ENCODE measurements around the gene TRAF3IP1. TPM values are rescaled to one million over a fixed set of nuclear protein-coding genes. Genes with fewer than 3 reads are reported as not detected.

Gene TRAF3IP1
- total RNA-seq, 1 donor from 2014 or later, result 11.2 TPM

DNA sequence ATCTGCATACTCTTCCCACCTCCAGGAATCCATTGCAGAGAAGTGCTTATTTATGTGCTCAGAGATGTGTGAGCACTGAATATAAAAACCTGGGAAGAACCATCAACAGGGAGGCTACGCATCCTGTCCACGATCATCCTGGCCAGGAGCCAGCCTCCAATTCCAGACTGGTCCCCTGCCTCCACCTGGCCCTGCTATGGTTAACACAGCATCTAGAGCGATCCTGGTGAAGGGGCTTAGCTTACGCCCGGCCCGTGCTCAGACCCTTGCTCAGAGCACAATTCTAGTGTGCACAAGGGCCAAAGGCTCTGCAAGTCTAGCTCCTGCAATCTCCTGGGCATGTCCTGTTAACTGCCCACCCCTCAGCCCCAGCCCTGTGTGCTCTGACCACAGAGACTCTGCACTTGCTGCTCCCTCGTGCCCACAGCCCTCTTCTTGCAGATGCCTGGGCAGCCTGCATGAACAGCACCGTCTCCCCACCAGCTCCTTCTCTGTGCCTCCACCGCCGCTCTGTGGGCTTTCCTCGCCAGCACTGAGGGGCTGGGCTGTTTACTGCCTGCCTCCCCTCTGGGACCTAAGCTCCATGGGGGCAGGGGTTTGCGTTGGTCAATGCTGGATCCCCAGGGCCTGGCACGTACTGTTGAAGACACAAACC lies 38.4 kb upstream of the TRAF3IP1 start:
- H3K27ac ChIP-seq, result no peak overlapping the region
- H3K4me3 Mint-ChIP-seq, result no peak overlapping the region
- H4K20me1 ChIP-seq (ENCODE audit: low read depth), result peaks cover 3% of the 10 kb centered on the region
- peaks cover 4% of the 10 kb centered on the region for H3K79me2 ChIP-seq (ENCODE audit: low read depth)
- peaks cover 15% of the 10 kb centered on the region for H3F3A ChIP-seq (ENCODE audit: low read depth)
- TF ChIP-seq, protein P1, sequence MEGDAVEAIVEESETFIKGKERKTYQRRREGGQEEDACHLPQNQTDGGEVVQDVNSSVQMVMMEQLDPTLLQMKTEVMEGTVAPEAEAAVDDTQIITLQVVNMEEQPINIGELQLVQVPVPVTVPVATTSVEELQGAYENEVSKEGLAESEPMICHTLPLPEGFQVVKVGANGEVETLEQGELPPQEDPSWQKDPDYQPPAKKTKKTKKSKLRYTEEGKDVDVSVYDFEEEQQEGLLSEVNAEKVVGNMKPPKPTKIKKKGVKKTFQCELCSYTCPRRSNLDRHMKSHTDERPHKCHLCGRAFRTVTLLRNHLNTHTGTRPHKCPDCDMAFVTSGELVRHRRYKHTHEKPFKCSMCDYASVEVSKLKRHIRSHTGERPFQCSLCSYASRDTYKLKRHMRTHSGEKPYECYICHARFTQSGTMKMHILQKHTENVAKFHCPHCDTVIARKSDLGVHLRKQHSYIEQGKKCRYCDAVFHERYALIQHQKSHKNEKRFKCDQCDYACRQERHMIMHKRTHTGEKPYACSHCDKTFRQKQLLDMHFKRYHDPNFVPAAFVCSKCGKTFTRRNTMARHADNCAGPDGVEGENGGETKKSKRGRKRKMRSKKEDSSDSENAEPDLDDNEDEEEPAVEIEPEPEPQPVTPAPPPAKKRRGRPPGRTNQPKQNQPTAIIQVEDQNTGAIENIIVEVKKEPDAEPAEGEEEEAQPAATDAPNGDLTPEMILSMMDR (IDR thresholded peaks at IDR 0.05), result no peak
- TF ChIP-seq EZH2 (IDR thresholded peaks at IDR 0.05) (no peak), EZH2phosphoT487 (IDR thresholded peaks at IDR 0.05) (no peak)
- H3K27me3 Mint-ChIP-seq (ENCODE audit: insufficient read depth, low read depth), result peaks cover 10% of the 10 kb centered on the region
- H3K27me3 ChIP-seq, result no peaks in the 10 kb centered on the region
- H3K36me3 Mint-ChIP-seq, result peaks cover 4% of the 10 kb centered on the region
- H2AFZ ChIP-seq (replicated peaks), result no peak overlapping the region
- H3K4me2 ChIP-seq, result no peak overlapping the region
- no peak overlapping the region for H3K4me3 ChIP-seq
- no peaks in the 10 kb centered on the region for H3K36me3 ChIP-seq
- peaks cover 60% of the 10 kb centered on the region for H3K4me1 Mint-ChIP-seq
- H3K4me1 ChIP-seq, result peaks cover 16% of the 10 kb centered on the region
- H3K9ac ChIP-seq, result no peak overlapping the region
- peak overlapping the region; percentile 90 for H3K27ac Mint-ChIP-seq
- H3K9me3 ChIP-seq (ENCODE audit: low read depth), result no peaks in the 10 kb centered on the region
- DNase-seq (ENCODE audit: low spot score), result no peak
- no peaks in the 10 kb centered on the region for H3K9me3 Mint-ChIP-seq

DNA sequence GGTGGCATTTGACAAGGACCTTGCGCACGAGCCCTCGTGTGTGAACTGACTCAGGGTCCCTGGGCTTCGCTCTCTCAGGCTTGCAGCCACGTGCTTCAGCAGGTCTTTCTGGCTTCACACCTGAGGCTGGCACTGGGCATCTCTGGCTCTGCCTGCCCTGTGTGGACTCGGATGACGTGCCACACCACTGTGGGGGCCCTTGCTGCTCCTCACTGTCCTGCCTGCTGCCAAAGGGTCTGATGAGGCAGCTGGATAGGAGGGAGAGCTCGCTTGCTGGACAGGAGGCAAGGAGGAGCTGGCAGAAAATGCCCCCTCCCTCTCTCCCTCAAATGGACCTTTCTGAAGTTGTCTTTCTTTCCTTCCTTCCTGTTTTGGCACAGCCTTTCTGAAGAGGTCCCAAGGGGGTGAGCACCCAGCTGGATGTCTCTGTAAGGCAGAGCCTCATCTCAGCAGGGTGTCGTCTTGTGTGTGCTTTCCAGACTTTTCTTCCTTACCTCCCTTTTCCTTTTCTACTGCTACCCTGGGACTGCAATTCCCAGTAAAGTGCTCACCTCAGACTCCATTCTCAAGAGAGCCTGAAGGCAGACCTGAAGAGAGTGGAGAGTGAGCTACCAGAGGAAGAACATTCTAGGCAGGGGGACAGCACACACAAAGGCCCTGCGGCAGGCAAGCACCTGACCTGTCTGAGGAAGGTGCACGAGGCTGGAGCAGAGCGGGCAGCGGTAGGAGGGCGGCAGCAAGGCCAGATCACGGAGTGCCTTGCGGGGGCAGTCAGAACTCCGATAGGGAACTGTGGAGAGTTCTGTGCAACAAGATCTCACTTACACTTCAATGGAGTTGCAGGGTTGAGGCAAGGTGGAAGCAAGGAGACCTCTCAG lies 37.2 kb upstream of the TRAF3IP1 start:
- Mint-ChIP-seq H3K36me3 (peaks cover 4% of the 10 kb centered on the region), H3K27me3 (ENCODE audit: insufficient read depth, low read depth) (peaks cover 11% of the 10 kb centered on the region), H3K9me3 (no peaks in the 10 kb centered on the region), H3K27ac (peak overlapping the region; percentile 57), H3K4me3 (peak overlapping the region; percentile 35), H3K4me1 (peaks cover 65% of the 10 kb centered on the region)
- peaks cover 7% of the 10 kb centered on the region for H3K27me3 ChIP-seq
- no peaks in the 10 kb centered on the region for H3K36me3 ChIP-seq
- H3K9me3 ChIP-seq (ENCODE audit: low read depth), result no peaks in the 10 kb centered on the region
- H3K4me3 ChIP-seq, result no peak overlapping the region
- TF ChIP-seq, protein P1 (IDR thresholded peaks at IDR 0.05), result no peak
- TF ChIP-seq EZH2 (IDR thresholded peaks at IDR 0.05) (no peak), EZH2phosphoT487 (IDR thresholded peaks at IDR 0.05) (no peak)
- H4K20me1 ChIP-seq (ENCODE audit: low read depth), result peaks cover 3% of the 10 kb centered on the region
- H3K4me1 ChIP-seq, result peaks cover 16% of the 10 kb centered on the region
- no peak overlapping the region for H3K4me2 ChIP-seq
- H3K79me2 ChIP-seq (ENCODE audit: low read depth), result peaks cover 9% of the 10 kb centered on the region
- no peak for DNase-seq (ENCODE audit: low spot score)
- H3F3A ChIP-seq (ENCODE audit: low read depth), result peaks cover 17% of the 10 kb centered on the region
- H3K27ac ChIP-seq, result no peak overlapping the region
- H3K9ac ChIP-seq, result no peak overlapping the region
- no peak overlapping the region for H2AFZ ChIP-seq (replicated peaks)

DNA sequence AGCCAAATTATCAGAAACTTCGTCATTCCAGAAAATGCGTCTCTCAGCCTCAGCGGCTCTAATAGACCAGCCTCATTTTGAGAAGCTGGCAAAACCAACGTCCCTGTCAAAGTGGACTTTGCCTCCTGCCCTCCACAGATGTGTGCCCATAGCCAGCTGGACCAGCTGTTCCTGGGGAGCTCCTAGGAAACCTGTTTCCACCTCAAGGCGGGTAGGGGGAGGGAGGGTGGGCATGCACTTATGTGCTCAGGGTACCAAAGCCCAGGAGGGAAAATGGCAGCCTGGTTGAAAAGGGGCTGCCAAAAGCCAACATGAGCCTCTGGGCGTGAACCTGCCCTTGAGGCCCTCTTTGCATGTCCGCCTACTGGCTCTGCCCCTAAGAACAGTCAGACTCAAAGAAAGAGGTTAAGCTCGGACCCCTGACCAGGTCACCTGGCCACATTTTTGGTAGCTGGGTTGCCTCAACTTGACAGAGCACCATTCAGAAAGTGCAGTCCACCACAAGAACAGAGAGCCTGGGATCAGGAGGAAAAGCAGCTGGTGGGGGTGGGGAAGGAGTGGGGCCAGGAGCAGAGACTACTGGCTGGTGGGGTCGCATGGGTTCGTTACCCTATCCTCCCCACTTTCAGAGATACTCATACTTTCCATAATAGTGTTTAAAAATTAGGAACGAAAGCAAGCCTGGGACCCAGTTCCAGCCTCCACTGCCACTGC lies 35.4 kb upstream of the TRAF3IP1 start:
- no peaks in the 10 kb centered on the region for H3K9me3 Mint-ChIP-seq

More for the DNA sequence above, 35.4 kb upstream of the TRAF3IP1 start:
- peaks cover 27% of the 10 kb centered on the region for H3F3A ChIP-seq (ENCODE audit: low read depth)
- peaks cover 3% of the 10 kb centered on the region for H4K20me1 ChIP-seq (ENCODE audit: low read depth)
- peaks cover 9% of the 10 kb centered on the region for H3K79me2 ChIP-seq (ENCODE audit: low read depth)
- H3K36me3 Mint-ChIP-seq, result peaks cover 4% of the 10 kb centered on the region
- H3K27me3 ChIP-seq, result peaks cover 13% of the 10 kb centered on the region
- DNase-seq (ENCODE audit: low spot score), result no peak
- peaks cover 9% of the 10 kb centered on the region for H3K27me3 Mint-ChIP-seq (ENCODE audit: insufficient read depth, low read depth)
- H3K9ac ChIP-seq, result no peak overlapping the region
- H3K27ac Mint-ChIP-seq, result peak overlapping the region; percentile 99
- no peaks in the 10 kb centered on the region for H3K9me3 ChIP-seq (ENCODE audit: low read depth)
- no peak overlapping the region for H3K27ac ChIP-seq
- H3K4me2 ChIP-seq, result peak overlapping the region; percentile 1
- peaks cover 20% of the 10 kb centered on the region for H3K4me1 ChIP-seq
- peaks cover 61% of the 10 kb centered on the region for H3K4me1 Mint-ChIP-seq
- TF ChIP-seq EZH2 (IDR thresholded peaks at IDR 0.05) (no peak), EZH2phosphoT487 (IDR thresholded peaks at IDR 0.05) (no peak)
- TF ChIP-seq, protein P1 (IDR thresholded peaks at IDR 0.05), result no peak
- no peak overlapping the region for H2AFZ ChIP-seq (replicated peaks)
- H3K4me3 ChIP-seq, result no peak overlapping the region
- H3K36me3 ChIP-seq, result no peaks in the 10 kb centered on the region
- H3K4me3 Mint-ChIP-seq, result peak overlapping the region; percentile 86
